HG03457 (cell line): Measurements from ENCODE around the gene CADM3.

ENCODE experiments used
- ATAC-seq: cut with Tn5 transposase; IDR thresholded peaks from one replicate; pipeline ENCODE4 v1.9.1; 2021; ENCODE audit warnings: moderate number of reproducible peaks; ENCODE audit not compliant: unreplicated experiment

The CADM3 gene

GRCh38 chr1:159171254-159171687 is at the start of gene CADM3:
Gene CADM3 (plus strand): TSS chr1:159171615. CDS start chr1:159171766, 151 bp downstream.
- no peak for ATAC-seq

- ATAC-seq: peak; percentile 65
Observed at GRCh38 chr1:159122005-159122621, 49.3 kb upstream of the CADM3 start.

GRCh38 chr1:159123587-159123986 is 47.8 kb upstream of the CADM3 start:
- ATAC-seq: no peak

- ATAC-seq: no peak
Observed at GRCh38 chr1:159132271-159132881, 39.0 kb upstream of the CADM3 start.

- ATAC-seq: no peak
Observed at GRCh38 chr1:159140474-159140873, 30.9 kb upstream of the CADM3 start.

GRCh38 chr1:159141584-159142390 is 29.6 kb upstream of the CADM3 start:
- no peak for ATAC-seq

GRCh38 chr1:159142391-159142663 is 29.1 kb upstream of the CADM3 start:
- no peak for ATAC-seq

- ATAC-seq: no peak
Observed at GRCh38 chr1:159142726-159143510, 28.5 kb upstream of the CADM3 start.

- ATAC-seq: no peak
Observed at GRCh38 chr1:159144571-159144970, 26.8 kb upstream of the CADM3 start.

GRCh38 chr1:159146980-159147379 is 24.4 kb upstream of the CADM3 start:
- ATAC-seq: no peak

GRCh38 chr1:159152031-159152430 is 19.4 kb upstream of the CADM3 start:
- no peak for ATAC-seq

- peak; percentile 80 for ATAC-seq
Observed at GRCh38 chr1:159161001-159161718, 10.3 kb upstream of the CADM3 start.

- ATAC-seq: no peak
Observed at GRCh38 chr1:159161719-159162026, 9.7 kb upstream of the CADM3 start.

- ATAC-seq: no peak
Observed at GRCh38 chr1:159162516-159163265, 8.7 kb upstream of the CADM3 start.

GRCh38 chr1:159163614-159164228 is 7.7 kb upstream of the CADM3 start:
- no peak for ATAC-seq

GRCh38 chr1:159168043-159168442 is 3.4 kb upstream of the CADM3 start:
- ATAC-seq: no peak

GRCh38 chr1:159170639-159171038 is 776 bp upstream of the CADM3 start:
- ATAC-seq: no peak

- ATAC-seq: no peak
Observed at GRCh38 chr1:159171688-159172501, 480 bp downstream of the CADM3 start.
